ENCODE measurements around the gene RAB33A.

DNA sequence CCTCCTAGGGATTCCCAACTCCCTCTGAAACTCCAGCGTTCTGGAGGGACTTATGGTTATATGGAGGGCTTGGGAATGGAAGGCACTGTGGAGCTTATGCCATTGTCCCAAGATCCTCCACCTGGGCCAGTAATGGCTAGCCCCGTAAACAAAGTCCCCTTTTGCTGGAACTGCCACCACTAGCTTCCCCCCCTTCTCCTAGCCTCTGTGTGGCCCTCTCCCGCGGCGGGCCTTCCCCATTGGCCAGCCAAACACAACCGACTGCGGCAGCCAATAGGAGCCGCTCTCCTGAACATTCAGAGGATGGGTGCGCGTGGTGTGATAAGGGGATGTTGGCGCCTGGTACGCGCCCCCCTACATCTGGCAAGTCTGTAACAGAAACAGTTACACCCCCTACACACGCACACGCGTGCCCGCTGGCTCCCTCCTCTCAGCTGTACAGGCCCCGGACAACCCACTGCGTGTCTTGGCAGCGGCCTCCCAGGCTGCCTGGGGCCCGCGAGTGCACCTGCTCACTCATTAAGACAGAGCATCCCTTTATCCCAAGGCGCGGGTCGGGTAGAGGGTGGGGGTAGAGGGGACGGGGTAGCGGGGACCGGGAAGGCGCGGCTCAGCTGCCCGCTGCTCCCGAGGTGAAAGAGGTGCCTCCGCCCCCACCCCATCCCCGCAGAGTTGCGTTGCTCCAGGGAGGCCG, 863 bp upstream of the RAB33A start:
- TF ChIP-seq POLR2A (IDR thresholded peaks at IDR 0.05; ENCODE audit: low read depth, low read length), result no peak
- no peak for TF ChIP-seq CTCF (conservative IDR thresholded peaks at IDR 0.05; ENCODE audit: low read depth, low read length)
- no peak for TF ChIP-seq RCOR1 (IDR thresholded peaks at IDR 0.05; ENCODE audit: insufficient replicate concordance, low read length)
- no peak for TF ChIP-seq CEBPB (IDR thresholded peaks at IDR 0.05; ENCODE audit: low read depth, low read length)
- TF ChIP-seq RAD21 (IDR thresholded peaks at IDR 0.05; ENCODE audit: low read length), result no peak
- no peak for TF ChIP-seq NFE2L2 (IDR thresholded peaks at IDR 0.05; ENCODE audit: low read depth, low read length)
- TF ChIP-seq, protein P1, sequence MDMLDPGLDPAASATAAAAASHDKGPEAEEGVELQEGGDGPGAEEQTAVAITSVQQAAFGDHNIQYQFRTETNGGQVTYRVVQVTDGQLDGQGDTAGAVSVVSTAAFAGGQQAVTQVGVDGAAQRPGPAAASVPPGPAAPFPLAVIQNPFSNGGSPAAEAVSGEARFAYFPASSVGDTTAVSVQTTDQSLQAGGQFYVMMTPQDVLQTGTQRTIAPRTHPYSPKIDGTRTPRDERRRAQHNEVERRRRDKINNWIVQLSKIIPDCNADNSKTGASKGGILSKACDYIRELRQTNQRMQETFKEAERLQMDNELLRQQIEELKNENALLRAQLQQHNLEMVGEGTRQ (IDR thresholded peaks at IDR 0.05; ENCODE audit: low read depth, low read length), result no peak
- TF ChIP-seq, protein P2, sequence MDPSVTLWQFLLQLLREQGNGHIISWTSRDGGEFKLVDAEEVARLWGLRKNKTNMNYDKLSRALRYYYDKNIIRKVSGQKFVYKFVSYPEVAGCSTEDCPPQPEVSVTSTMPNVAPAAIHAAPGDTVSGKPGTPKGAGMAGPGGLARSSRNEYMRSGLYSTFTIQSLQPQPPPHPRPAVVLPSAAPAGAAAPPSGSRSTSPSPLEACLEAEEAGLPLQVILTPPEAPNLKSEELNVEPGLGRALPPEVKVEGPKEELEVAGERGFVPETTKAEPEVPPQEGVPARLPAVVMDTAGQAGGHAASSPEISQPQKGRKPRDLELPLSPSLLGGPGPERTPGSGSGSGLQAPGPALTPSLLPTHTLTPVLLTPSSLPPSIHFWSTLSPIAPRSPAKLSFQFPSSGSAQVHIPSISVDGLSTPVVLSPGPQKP (IDR thresholded peaks at IDR 0.05; ENCODE audit: borderline replicate concordance, low read depth, low read length), result no peak
- no peak for TF ChIP-seq RFX5 (IDR thresholded peaks at IDR 0.05; ENCODE audit: low read depth, low read length)
- no peak for TF ChIP-seq SMC3 (IDR thresholded peaks at IDR 0.05; ENCODE audit: low read depth, low read length)
- TF ChIP-seq FOS (IDR thresholded peaks at IDR 0.05; ENCODE audit: low read depth, low read length), result no peak
- no peak for TF ChIP-seq BHLHE40 (IDR thresholded peaks at IDR 0.05; ENCODE audit: low read depth, low read length)
- no peak for TF ChIP-seq MAFK (IDR thresholded peaks at IDR 0.05; ENCODE audit: low read depth, low read length)

All from IMR-90 (cell line).